OCI-LY7 (cell line): ENCODE measurements around the gene PRKCA.

Source experiments
- EZH2phosphoT487 ChIP-seq: fragments of 200-600 bp; sonication (generic); IDR thresholded peaks from 2 replicates; pipeline ENCODE4 v1.6.1; 2018; ENCODE audit warnings: low read depth, borderline replicate concordance, mild to moderate bottlenecking, mixed run types, antibody characterized with exemption, low read length, moderate library complexity, mixed read lengths
- TF ChIP-seq, protein P1 (sequence below): fragments of 200-600 bp; sonication (generic); conservative IDR thresholded peaks from 2 replicates; pipeline ENCODE4 v1.5.1; 2014; ENCODE audit warnings: mild to moderate bottlenecking, antibody characterized with exemption, low read length, moderate library complexity, mixed read lengths

- TF ChIP-seq, protein P1, sequence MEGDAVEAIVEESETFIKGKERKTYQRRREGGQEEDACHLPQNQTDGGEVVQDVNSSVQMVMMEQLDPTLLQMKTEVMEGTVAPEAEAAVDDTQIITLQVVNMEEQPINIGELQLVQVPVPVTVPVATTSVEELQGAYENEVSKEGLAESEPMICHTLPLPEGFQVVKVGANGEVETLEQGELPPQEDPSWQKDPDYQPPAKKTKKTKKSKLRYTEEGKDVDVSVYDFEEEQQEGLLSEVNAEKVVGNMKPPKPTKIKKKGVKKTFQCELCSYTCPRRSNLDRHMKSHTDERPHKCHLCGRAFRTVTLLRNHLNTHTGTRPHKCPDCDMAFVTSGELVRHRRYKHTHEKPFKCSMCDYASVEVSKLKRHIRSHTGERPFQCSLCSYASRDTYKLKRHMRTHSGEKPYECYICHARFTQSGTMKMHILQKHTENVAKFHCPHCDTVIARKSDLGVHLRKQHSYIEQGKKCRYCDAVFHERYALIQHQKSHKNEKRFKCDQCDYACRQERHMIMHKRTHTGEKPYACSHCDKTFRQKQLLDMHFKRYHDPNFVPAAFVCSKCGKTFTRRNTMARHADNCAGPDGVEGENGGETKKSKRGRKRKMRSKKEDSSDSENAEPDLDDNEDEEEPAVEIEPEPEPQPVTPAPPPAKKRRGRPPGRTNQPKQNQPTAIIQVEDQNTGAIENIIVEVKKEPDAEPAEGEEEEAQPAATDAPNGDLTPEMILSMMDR: no peak
- TF ChIP-seq EZH2phosphoT487: no peak
These were observed 528.0 kb downstream of the PRKCA start for GRCh38 chr17:66830451-66830850.
